GM13977 (cell line): ENCODE data around the gene INMT.

Experiments used
- DNase-seq: peaks from one replicate; pipeline ENCODE4 v3.0.0; 2012; ENCODE audit warnings: low spot score
- CTCF ChIP-seq: IDR thresholded peaks from 2 replicates; pipeline ENCODE4 v1.5.1; 2012; ENCODE audit warnings: mild to moderate bottlenecking, control low read depth; ENCODE audit not compliant: insufficient read depth; ENCODE audit errors: extremely low read depth, missing control alignments
- in situ Hi-C: fragments of 300-500 bp; cut with MboI; formaldehyde crosslinking; loops from one replicate; pipeline ENCODE4 v1.12.0; 2022; ENCODE audit warnings: low sequenced_read_pairs, low pct_unique_long_range_greater_than_20kb, mixed read lengths, inconsistent platforms; ENCODE audit not compliant: unreplicated experiment

INMT gene

DNA sequence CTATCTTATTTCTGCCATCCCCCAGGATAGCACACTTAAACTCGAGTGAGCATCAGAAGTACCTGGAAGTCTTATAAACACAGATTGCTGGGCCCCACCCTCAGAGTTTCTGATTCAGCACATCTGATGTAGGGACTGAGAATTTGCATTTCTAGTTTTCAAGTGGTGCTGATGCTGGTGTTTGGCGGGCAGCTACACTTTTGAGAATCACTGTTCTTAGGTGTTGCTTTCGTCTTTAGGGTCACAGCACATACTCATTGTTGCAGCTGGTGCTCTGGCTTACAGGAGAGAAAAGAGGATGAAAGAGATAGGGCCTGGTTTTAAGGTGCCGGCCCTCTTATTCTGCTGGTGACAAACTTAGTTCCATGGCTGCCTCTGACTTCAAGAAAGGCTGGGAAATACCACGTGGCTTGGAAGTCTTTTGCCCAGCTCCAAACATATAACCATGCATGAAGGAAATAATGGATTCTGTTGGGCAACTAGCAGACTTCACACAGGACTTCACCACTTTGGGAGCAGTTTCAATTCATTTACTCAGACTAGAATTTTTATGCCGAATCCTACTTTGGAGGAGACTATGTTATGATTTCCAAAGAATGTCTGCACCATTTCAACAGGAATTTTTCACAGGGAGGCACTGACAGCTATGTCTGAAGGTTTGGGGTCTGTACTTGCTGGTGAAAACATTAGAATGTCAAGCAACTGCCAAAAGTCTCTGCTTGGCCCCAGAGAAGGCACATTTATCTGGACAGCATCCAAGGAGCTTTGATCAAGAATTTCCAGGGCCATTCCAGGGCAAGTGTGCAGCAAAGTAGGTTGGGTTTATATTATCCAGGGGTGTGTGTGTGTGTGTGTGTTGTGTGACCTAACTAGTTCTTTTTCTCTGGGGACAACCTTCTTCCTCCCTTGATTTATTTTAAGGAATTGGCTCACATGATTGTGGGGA, 12.4 kb downstream of the INMT start:
- in situ Hi-C loops = no loop called here
- TF ChIP-seq CTCF = no peak
- no peak for DNase-seq

GRCh38 chr7:30765408-30765807, 13.5 kb downstream of the INMT start:
- in situ Hi-C loops = no loop called here
- DNase-seq = no peak
- TF ChIP-seq CTCF = no peak

DNA sequence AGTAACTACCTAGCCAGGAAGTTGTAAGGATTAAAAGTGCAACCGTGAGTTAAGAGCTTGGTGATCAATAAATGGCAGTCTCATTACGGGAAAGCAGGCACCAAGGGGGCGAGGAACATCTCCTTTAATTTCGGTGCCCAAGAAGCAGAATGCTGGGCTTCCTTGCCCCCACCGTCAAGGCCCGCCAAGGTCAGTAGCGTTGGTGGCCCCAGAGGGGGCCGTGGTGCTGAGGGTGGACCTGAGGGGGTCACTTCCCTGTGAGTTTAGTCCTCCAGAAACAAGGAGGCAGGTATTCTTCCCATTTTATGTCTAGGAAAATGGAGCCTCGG, 18.9 kb downstream of the INMT start:
- DNase-seq = no peak
- TF ChIP-seq CTCF = no peak
- in situ Hi-C loops = no loop called here

DNA sequence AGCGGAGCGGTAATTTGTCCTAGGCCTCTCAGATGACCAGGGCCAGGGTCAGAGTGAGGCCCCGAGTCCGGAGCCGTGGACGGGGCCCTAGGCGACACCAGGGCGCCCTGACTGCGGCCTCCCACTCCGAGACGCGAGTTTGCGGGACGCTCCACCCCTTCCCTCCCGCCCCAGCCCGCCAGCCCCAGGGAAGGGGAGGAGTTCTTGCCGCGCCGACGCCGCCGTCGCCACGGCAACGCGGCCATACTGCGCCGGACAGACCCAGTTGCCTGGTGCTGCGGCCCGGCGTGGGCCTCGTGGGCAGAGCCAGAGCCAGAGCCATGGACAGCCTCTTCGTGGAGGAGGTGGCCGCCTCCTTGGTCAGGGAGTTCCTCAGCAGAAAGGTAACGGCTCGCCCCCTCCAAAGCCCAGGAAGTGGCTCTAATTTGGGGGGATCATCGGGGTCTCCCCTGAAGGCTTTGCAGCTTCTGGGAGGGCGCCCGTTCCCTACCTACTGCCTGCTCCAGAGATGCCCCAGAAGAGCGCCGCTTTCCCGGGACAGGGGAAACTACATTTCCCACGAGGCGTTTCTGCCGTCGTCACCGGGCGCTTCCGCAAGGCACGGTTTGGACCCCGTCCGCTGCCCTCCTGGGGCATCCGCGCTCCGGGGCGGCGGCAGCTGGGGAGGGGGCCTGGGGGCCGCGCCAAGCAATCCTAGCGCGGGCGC, 19.4 kb downstream of the INMT start, which contains the start of gene MINDY4:
Gene MINDY4, plus strand, starts transcription at position 244 of the 706 bp plus-strand sequence. Its CDS starts 77 bp downstream, at position 321.
- peak; percentile 89 for DNase-seq
- TF ChIP-seq CTCF = no peak
- in situ Hi-C loops = no loop called here

GRCh38 chr7:30771880-30772425, 20.0 kb downstream of the INMT start:
- DNase-seq = peak; percentile 50
- in situ Hi-C loops = no loop called here
- TF ChIP-seq CTCF = no peak

- DNase-seq = no peak
Observed at GRCh38 chr7:30772984-30773383, 21.0 kb downstream of the INMT start.

More at GRCh38 chr7:30772984-30773383, 21.0 kb downstream of the INMT start:
- in situ Hi-C loops = no loop called here
- no peak for TF ChIP-seq CTCF
